Left ventricle myocardium inferior (tissue), 1 donor: ENCODE results near the gene STRN3. TPM values are rescaled to one million over a fixed set of nuclear protein-coding genes. Genes with fewer than 3 reads are reported as not detected.

Experiments used
- DNase-seq: peaks from one replicate; pipeline ENCODE4 v3.0.0-alpha.2; 2020
- H3K27ac ChIP-seq: fragments of 200-600 bp; replicated peaks from 2 replicates; pipeline ENCODE4 v1.8.0; 2021
- H3K27me3 ChIP-seq: fragments of 200-600 bp; 2 replicates; pipeline ENCODE4 v1.8.0; 2021; ENCODE audit warnings: low read depth
- H3K36me3 ChIP-seq: fragments of 200-600 bp; 2 replicates; pipeline ENCODE4 v1.8.0; 2021
- H3K4me1 ChIP-seq: fragments of 200-600 bp; 2 replicates; pipeline ENCODE4 v1.8.0; 2021
- H3K4me3 ChIP-seq: fragments of 200-600 bp; 2 replicates; pipeline ENCODE4 v1.8.0; 2021; ENCODE audit warnings: mild to moderate bottlenecking, moderate library complexity
- H3K9me3 ChIP-seq: fragments of 200-600 bp; replicated peaks from 2 replicates; pipeline ENCODE4 v1.8.0; 2021
- CTCF ChIP-seq: fragments of 200-600 bp; IDR thresholded peaks from 2 replicates; pipeline ENCODE4 v1.8.0; 2021; ENCODE audit warnings: antibody characterized with exemption, mild to moderate bottlenecking, borderline replicate concordance
- intact Hi-C: fragments of 100-400 bp; cut with micrococcal nuclease; formaldehyde crosslinking; loops from one replicate; pipeline ENCODE4 v1.11.0; 2022
- total RNA-seq: library from RNA; stranded (reverse); fragmentation: NEBNext Ultra II Directional; extraction: Animal tissue kit (Norgen Biotek cat#: 25700); gene quantifications from one replicate; pipeline ENCODE4 v1.2.1, GENCODE V29; 2021
- donor health status: DM: no; HTN: yes; CAD: no; lungs with severe emphysema.

Gene STRN3
- total RNA-seq, 1 donor from 2014 or later = 48.7 TPM

- peaks cover 33% of the 10 kb centered on the region for H3K36me3 ChIP-seq
- H3K4me3 ChIP-seq = no peak overlapping the region
- TF ChIP-seq CTCF = no peak
- no peaks in the 10 kb centered on the region for H3K27me3 ChIP-seq
- no peak overlapping the region for H3K27ac ChIP-seq
- intact Hi-C loops = no loop called here
- H3K4me1 ChIP-seq = peaks cover 5% of the 10 kb centered on the region
- no peak for DNase-seq
- H3K9me3 ChIP-seq = no peaks in the 10 kb centered on the region
Measured at GRCh38 chr14:30893819-30894218, 132.4 kb downstream of the STRN3 start.

DNA sequence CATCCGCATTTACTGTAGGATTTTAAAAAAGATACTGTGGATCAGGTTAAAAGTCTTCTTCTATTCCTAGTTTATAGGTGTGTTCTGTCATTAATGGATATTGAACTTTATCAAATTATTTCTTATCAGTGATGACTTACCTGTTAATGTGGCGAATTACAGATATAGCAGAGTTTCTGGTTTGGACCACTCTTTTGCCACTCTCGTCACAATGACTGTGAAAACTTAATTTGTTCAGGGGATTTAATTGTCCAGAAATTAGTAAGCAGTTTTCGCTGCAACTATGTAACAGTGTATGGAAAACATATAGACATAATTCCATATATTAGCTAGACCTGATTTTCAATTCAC is 137.0 kb downstream of the STRN3 start:
- no peak for TF ChIP-seq CTCF
- Histone ChIP-seq H3K27ac (no peak overlapping the region), H3K27me3 (no peaks in the 10 kb centered on the region), H3K4me1 (no peaks in the 10 kb centered on the region), H3K36me3 (peaks cover 3% of the 10 kb centered on the region), H3K9me3 (no peaks in the 10 kb centered on the region), H3K4me3 (no peak overlapping the region)
- DNase-seq = no peak
- intact Hi-C loops = no loop called here

DNA sequence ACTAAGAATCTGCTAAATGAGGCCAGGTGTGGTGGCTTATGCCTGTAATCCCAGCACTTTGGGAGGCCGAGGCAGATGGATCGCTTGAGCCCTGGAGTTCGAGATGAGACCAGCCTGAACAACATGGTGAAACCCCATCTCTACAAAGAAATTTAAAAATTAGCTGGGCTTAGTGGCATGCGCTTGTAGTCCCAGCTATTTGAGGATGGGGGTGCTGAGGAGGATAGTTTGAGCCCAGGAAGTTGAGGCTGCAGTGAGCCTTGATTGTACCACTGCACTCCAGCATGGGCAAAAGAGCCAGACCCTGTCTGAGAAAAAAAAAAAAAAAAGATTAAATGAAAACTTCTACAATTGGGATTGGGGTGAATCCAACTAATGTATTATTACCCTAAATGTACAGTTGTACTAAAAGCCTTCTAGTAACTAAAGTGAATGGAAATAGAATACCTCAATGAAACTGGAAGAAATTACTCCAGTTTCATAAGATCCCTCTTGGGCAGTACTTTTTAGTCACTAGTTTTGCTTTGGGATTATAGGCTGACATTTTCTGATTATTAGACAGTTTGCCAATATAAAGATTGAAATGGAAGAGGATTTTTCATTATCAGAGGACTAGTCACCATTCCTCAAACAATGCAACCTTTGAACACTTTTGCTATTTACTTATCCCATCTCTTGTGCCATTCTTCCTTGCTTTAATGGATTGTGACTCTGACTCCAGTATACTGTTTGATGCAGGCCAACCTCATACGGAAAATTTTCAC is 137.5 kb downstream of the STRN3 start:
- Histone ChIP-seq H3K27me3 (no peaks in the 10 kb centered on the region), H3K9me3 (no peaks in the 10 kb centered on the region), H3K27ac (no peak overlapping the region), H3K36me3 (no peaks in the 10 kb centered on the region), H3K4me1 (no peaks in the 10 kb centered on the region), H3K4me3 (no peak overlapping the region)
- TF ChIP-seq CTCF = no peak
- no peak for DNase-seq
- intact Hi-C loops = no loop called here

DNA sequence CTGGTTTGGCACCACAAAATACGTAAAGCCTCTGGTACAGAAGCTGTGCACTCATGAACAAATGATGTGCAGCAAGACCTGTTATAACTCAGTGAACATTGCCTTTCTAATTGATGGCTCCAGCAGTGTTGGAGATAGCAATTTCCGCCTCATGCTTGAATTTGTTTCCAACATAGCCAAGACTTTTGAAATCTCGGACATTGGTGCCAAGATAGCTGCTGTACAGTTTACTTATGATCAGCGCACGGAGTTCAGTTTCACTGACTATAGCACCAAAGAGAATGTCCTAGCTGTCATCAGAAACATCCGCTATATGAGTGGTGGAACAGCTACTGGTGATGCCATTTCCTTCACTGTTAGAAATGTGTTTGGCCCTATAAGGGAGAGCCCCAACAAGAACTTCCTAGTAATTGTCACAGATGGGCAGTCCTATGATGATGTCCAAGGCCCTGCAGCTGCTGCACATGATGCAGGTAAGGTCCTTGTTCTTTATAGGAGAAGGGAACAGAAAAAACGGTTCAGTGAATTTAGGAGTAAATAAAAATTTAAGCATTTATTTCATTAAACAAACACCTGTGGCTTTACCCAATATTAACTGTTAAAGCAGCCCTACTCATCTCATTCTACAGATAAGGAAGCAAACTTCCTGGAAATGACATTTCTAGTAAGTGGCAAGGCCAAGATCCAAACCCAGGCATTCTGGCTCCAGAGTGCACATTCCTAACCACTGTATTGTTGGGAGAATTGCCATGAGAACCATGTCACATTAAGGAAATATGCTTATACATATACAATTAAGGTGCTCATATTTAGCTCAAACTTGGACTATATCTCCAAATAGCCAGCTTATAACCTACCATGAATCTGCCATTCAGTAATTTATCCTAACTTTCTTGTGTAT is 140.1 kb downstream of the STRN3 start:
- no peaks in the 10 kb centered on the region for H3K36me3 ChIP-seq

DNA sequence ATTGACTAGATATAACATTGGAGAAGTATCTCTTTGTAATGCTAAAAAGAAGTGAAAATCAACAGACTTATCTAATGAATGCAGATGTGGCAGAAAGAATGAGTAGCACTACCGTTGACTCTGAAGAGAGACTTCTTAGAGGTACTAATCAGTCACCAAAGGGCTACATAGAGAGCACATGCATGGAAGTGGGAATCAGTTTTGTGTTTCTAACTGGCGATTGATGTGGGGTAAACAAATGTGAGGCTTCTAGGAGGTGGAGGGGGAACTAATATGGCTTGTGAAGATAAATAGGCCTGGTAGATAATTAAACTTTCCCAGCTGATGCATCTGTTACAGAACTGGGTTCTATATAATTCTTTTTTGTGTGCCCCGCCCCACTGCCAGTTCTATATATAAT is 141.3 kb downstream of the STRN3 start:
- no peak for TF ChIP-seq CTCF
- H3K27ac ChIP-seq = no peak overlapping the region
- no peak for DNase-seq

More for the DNA sequence above, 140.1 kb downstream of the STRN3 start:
- H3K4me1 ChIP-seq = no peaks in the 10 kb centered on the region
- intact Hi-C loops = no loop called here
- H3K9me3 ChIP-seq = no peaks in the 10 kb centered on the region
- H3K4me3 ChIP-seq = no peak overlapping the region
- no peaks in the 10 kb centered on the region for H3K27me3 ChIP-seq
- no peak for DNase-seq
- no peak for TF ChIP-seq CTCF
- no peak overlapping the region for H3K27ac ChIP-seq

More for the DNA sequence above, 141.3 kb downstream of the STRN3 start:
- no peak overlapping the region for H3K4me3 ChIP-seq
- H3K4me1 ChIP-seq = no peaks in the 10 kb centered on the region
- no peaks in the 10 kb centered on the region for H3K9me3 ChIP-seq
- H3K36me3 ChIP-seq = no peaks in the 10 kb centered on the region
- no peaks in the 10 kb centered on the region for H3K27me3 ChIP-seq
- intact Hi-C loops = no loop called here
